K562 (cell line): ENCODE measurements around the gene CDH18. TPM values are rescaled to one million over a fixed set of nuclear protein-coding genes. Genes with fewer than 3 reads are reported as not detected.

ENCODE experiments used
- NUFIP1 ChIP-seq: fragments of 450-650 bp; IDR thresholded peaks from 2 replicates; pipeline ENCODE4 v1.6.1; 2018; ENCODE audit not compliant: partially characterized antibody
- PHF21A ChIP-seq: fragments of 450-650 bp; IDR thresholded peaks from 2 replicates; pipeline ENCODE4 v1.6.1; 2017; ENCODE audit warnings: low read depth, borderline replicate concordance
- PHTF2 ChIP-seq: fragments of 250-450 bp; sonication (Bioruptor Pico); IDR thresholded peaks from 2 replicates; pipeline ENCODE4 v1.5.0; 2021; ENCODE audit warnings: mild to moderate bottlenecking
- RERE ChIP-seq: sonication (generic); formaldehyde crosslinking; IDR thresholded peaks from 2 replicates; pipeline ENCODE4 v1.8.0; 2023; ENCODE audit warnings: missing genetic modification reagents, mild to moderate bottlenecking, borderline replicate concordance
- ZNF311 ChIP-seq: fragments of 250-450 bp; sonication (Bioruptor Pico); IDR thresholded peaks from 2 replicates; pipeline ENCODE4 v1.4.0; 2020; ENCODE audit warnings: mild to moderate bottlenecking, moderate library complexity
- ZNF76 ChIP-seq: fragments of 250-450 bp; sonication (Bioruptor Pico); IDR thresholded peaks from 2 replicates; pipeline ENCODE4 v1.4.0; 2020; ENCODE audit warnings: mild to moderate bottlenecking, moderate library complexity, borderline replicate concordance
- polyA plus RNA-seq, 8 experiments: library from polyadenylated mRNA; depleted of rRNA in 4 of 8; stranded (reverse) in 5 of 8; unstranded in 3 of 8; fragments of >200 nt; fragmentation: Nextera tagmentation in 2 of 8; fragmentation: Illumina TruSeq in 1 of 8; extraction: Ambion mirVana in 2 of 8; extraction: Trizol in 1 of 8; gene quantifications; 2 replicates each; pipeline versions ENCODE4 v1.2.1 to v1.2.3, GENCODE V29; 2011 to 2014; ENCODE audit warnings: inconsistent platforms in 1 of 8, missing spikeins in 1 of 8
- total RNA-seq, 7 experiments: library from RNA; depleted of rRNA in 6 of 7; stranded (reverse); fragments of >200 nt in 6 of 7; fragmentation: Illumina TruSeq in 2 of 7; extraction: Trizol in 2 of 7; gene quantifications; 2 replicates each; pipeline versions ENCODE4 v1.2.1 to v1.2.3, GENCODE V29; 2011 to 2021; ENCODE audit warnings: low replicate concordance in 1 of 7
- TF ChIP-seq, protein P1 (sequence below): fragments of 450-650 bp; conservative IDR thresholded peaks from 2 replicates; pipeline ENCODE4 v1.6.1; 2016; ENCODE audit warnings: missing genetic modification characterization, low read depth, mild to moderate bottlenecking, control low read depth, missing compliant biosample characterization
- TF ChIP-seq, protein P2 (sequence below): fragments of 250-450 bp; sonication (Bioruptor Pico); IDR thresholded peaks from 2 replicates; pipeline ENCODE4 v1.5.0; 2021; ENCODE audit warnings: mild to moderate bottlenecking, moderate library complexity
- TF ChIP-seq, protein P3 (sequence below): fragments of 250-450 bp; sonication (Bioruptor Pico); IDR thresholded peaks from 2 replicates; pipeline ENCODE4 v1.4.0; 2020

The CDH18 gene
- total and polyA plus RNA-seq, 9 of the 15 experiments (the other 6 are each of a cell fraction or from before 2014, with no cell fraction given), result 0.18 to 1.4 (median 0.31) TPM

DNA sequence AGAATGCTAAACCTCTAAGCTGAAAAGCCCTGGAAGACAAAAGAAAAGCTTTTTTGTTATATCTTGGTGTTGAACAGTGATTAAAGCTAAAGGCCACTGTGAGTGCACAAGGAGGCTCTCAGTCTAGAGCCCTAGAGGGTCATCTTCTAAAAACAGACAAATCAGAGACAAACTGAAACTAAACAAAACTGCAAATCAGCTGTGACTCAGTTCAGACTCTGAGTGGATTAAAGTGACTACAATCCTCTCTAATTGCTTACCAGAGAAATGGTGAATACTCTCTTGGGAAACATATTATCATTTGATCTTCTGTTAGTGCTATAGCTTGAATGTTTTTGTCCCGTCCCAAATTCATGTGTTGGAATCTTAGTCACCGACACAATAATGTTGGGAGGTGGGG, 491.9 kb downstream of the CDH18 start (continued):
- no peak for TF ChIP-seq RERE (CRISPR knock-in tag)
- TF ChIP-seq PHF21A, result no peak
- TF ChIP-seq, protein P1, sequence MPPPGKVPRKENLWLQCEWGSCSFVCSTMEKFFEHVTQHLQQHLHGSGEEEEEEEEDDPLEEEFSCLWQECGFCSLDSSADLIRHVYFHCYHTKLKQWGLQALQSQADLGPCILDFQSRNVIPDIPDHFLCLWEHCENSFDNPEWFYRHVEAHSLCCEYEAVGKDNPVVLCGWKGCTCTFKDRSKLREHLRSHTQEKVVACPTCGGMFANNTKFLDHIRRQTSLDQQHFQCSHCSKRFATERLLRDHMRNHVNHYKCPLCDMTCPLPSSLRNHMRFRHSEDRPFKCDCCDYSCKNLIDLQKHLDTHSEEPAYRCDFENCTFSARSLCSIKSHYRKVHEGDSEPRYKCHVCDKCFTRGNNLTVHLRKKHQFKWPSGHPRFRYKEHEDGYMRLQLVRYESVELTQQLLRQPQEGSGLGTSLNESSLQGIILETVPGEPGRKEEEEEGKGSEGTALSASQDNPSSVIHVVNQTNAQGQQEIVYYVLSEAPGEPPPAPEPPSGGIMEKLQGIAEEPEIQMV, result no peak
- TF ChIP-seq ZNF76 (CRISPR knock-in tag), result no peak
- TF ChIP-seq NUFIP1, result no peak
- TF ChIP-seq ZNF311 (CRISPR knock-in tag), result no peak
- TF ChIP-seq, protein P2, sequence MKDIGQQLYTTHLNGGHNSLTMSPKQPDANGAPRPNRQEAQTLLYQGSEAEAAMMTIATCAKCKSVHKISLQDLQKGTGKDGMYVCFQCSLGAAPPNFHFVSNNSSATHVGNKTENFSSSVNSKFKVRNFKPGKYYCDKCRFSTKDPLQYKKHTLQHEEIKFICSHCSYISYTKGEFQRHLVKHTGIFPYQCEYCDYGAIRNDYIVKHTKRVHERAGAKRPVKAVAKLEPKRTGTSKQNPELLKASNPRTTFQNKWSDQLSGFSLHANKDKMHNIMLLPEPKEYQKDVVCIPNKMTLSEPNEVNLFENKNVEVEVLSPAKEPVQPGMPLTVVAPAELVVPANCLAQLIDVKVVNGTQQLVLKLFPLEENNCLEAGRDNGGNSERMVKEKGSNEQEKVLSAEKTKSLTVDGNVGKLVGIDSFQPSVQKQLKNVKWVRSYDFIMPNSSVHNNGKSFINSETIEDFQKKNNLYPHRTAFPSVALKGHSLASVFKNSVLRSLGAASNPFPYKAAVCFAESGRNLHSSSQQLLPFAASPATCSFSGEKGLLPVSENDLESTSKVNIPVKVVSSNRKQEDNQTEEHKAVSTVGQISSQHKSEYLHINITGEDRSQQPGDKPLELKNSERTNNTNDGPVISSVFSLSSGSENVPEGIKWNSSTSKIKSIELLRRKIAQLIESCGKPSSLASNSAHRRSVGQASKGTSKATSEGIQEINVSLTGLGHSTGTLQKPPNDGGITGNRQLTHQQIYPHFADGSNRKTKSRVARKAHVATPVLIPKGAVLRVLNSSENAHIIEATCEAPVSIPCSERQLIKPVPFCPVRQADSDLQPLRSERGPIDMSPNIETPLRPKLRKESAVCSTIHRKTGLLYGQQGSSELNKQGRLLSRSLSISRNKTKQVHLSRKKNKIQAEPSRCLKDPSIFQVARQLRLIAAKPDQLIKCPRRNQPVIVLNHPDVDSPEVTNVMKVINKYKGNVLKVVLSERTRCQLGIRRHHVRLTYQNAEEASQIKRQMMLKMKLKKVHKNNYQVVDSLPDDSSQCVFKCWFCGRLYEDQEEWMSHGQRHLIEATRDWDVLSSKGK, result no peak
- no peak for TF ChIP-seq PHTF2 (CRISPR knock-in tag)
- TF ChIP-seq, protein P3, sequence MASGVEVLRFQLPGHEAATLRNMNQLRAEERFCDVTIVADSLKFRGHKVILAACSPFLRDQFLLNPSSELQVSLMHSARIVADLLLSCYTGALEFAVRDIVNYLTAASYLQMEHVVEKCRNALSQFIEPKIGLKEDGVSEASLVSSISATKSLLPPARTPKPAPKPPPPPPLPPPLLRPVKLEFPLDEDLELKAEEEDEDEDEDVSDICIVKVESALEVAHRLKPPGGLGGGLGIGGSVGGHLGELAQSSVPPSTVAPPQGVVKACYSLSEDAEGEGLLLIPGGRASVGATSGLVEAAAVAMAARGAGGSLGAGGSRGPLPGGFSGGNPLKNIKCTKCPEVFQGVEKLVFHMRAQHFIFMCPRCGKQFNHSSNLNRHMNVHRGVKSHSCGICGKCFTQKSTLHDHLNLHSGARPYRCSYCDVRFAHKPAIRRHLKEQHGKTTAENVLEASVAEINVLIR (CRISPR knock-in tag), result no peak
- TF ChIP-seq, all 486 proteins: peak for 0
